ENCODE results near the gene GIGYF1.
A peak's percentile ranks its signal among the peaks of the same experiment; 100 is the strongest.
"Not testable (repeated sequence)": the region's sequence is repeated elsewhere in the genome, so short reads cannot be mapped to it uniquely, and the experiment has no call there.

GIGYF1 gene

DNA sequence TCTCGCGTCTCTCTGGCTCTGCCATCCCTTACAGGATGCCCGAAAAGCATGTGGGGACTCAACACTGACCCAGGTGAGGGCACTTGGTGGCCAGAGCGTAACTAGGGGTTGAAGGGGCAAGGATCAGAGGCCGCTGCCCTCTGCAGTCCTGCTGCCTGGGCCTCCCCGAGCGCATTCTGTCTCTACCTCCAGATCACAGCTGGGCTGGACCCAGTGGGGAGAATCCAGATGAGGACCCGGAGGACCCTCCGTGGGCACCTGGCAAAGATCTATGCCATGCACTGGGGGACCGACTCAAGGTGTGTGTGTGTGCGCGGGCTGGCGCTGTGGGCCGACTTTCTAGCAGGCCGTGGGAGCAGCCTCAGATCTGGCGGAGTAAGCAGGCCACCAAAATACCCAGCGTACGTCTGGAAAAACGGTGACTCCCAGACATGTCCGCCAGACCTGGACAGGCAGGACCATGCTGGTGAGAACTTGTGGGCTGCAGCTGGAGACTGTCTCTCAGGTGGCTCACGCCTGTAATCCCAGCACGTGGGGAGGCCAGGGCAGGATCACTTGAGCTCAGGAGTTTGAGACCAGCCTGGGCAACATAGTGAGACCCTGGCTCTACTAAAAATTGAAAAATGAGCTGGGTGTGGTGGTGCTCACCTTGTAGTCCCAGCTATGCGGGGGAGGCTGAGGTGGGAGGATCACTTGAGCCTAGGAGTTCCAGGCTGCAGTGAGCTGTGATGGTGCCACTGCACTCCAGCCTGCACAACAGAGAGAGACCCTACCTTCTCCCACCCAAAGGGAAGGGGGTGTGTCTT is 17.3 kb downstream of the GIGYF1 start:
- peaks cover 3% of the 10 kb centered on the region; the same call in 1 of the 2 replicates for H3K36me3 ChIP-seq (ENCODE audit: insufficient read depth, low read length)
- no peak overlapping the region for H3K9ac ChIP-seq (ENCODE audit: low read depth, low read length)
- no peaks in the 10 kb centered on the region for H3K9me3 ChIP-seq (ENCODE audit: control insufficient read depth, insufficient read depth, low read length)
- H3K4me1 ChIP-seq (ENCODE audit: insufficient read depth, low read length): peaks cover 11% of the 10 kb centered on the region; the same call in 1 of the 2 replicates

DNA sequence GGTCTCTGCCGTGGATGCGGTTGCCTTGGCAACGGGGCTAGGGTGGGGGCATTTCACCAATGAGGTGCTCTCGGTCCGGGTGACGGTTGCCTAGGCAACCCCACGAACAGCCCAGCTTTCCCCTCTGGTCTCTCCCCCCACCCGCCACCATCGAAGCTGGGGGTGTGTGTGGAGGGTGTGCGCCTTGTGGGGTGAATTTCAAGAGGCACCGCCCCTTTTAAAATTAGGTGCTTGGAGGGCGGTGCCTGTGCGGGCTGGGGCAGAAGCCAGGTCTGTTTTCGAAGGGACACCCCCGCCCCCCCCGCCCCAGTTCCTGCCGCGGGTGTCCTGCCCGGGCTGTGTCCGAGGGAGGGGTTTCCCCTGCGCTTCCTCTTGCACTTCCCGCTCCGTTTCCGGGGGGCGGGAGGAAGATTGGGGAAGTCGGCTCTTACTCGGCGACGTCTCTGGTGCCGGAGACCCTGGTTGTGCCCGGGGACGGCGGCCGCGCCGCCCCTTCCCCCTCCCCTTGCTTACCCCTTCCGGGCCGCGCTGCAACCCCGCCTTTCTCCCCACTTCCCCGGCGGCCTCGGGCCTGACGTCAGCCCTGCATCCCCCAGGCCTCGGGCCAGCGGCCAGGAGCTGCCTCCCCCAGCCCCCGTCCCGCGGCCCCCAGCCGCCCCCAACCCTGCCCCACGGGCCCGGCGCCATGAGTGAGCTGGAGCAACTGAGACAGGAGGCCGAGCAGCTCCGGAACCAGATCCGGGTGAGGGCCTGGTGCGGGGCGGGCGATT is 18.3 kb downstream of the GIGYF1 start:
- Histone ChIP-seq H3K36me3 (ENCODE audit: insufficient read depth, low read length) (no peaks in the 10 kb centered on the region), H3K9ac (ENCODE audit: low read depth, low read length) (peak overlapping the region; percentile 56), H3K4me1 (ENCODE audit: insufficient read depth, low read length) (peaks cover 4% of the 10 kb centered on the region; the same call in 1 of the 2 replicates), H3K9me3 (ENCODE audit: control insufficient read depth, insufficient read depth, low read length) (no peaks in the 10 kb centered on the region)

DNA sequence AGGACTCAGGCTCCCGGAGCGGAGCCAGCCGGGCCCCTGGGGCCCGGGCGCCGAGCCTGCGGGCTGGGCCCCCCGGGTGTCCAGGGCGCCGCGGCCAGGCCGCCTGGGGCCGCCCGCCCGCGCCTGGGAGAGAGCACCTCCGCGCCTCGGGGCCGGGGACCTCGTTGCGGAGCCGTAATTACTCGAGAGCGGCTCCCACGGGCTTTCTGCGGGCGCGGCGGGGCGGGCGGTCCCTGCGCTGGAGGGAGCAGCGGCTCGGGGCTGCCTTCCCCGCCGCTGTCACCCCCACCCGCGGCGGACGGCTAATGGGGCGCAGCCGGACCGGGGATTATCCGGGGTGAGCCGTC is 19.0 kb downstream of the GIGYF1 start:
- H3K9me3 ChIP-seq (ENCODE audit: control insufficient read depth, insufficient read depth, low read length): no peaks in the 10 kb centered on the region
- H3K36me3 ChIP-seq (ENCODE audit: insufficient read depth, low read length): no peaks in the 10 kb centered on the region
- peaks cover under 1% of the 10 kb centered on the region; the same call in 1 of the 2 replicates for H3K4me1 ChIP-seq (ENCODE audit: insufficient read depth, low read length)
- H3K9ac ChIP-seq (ENCODE audit: low read depth, low read length): peak overlapping the region; percentile 84; the same call in 1 of the 2 replicates

DNA sequence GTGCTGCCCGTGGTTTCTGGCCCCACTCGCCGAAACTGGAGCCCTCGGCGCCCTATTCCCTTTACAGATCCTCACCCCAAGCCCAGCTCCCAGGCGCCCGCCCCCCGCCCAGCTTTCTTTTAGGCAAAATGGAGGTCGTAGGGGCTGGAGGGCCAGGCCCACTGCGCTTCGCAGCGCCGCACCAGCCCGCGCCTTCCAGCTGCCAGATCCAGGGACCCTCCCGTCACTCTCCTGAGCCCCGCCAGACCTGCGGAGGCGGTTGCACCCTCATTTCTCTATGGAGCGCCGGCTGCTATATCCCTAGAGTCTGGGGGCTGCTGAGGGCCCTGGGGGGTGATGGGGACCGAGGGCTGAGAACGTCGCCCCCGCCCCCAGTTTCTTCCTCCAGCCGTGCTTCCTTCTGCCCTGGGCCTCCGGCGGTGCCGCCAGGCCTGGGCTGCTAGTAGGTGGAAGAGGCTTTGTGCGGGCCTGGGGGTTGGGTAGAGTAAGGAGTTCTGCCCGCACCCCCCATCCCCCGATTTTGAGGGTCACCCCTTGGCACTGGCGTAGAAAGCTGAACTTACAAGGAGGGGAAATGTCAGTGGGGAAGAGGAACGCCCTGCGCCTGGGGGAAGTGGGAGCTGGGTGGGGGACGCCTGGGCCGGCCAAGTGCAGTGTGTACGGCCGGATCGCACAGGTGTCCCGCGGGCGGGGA is 19.5 kb downstream of the GIGYF1 start:
- Histone ChIP-seq H3K36me3 (ENCODE audit: insufficient read depth, low read length) (no peaks in the 10 kb centered on the region), H3K4me1 (ENCODE audit: insufficient read depth, low read length) (no peaks in the 10 kb centered on the region), H3K9ac (ENCODE audit: low read depth, low read length) (peak overlapping the region; percentile 84), H3K9me3 (ENCODE audit: control insufficient read depth, insufficient read depth, low read length) (no peaks in the 10 kb centered on the region)

DNA sequence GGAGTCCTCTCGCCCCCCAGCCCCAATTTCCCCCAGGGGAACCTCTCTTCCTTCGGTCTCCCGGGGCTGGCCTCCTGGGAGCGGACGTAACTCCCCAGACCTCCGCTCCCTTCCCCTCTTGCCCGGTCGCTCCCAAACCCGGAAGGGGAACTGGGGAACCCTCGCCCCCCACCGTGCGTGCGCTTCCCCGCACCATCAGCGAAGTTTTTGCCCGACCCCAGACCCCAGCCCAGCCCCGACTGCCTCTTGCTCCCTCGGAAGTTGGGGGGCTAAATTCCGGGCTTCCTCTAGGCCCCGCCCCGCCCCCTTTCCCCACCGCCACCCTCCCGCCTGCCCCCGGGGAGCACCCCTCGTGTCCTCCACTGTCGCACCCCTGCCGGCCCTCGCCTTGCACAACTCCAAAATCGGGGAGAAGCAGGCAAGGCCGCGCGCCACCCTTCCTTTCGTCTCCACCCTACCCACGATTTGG is 20.1 kb downstream of the GIGYF1 start:
- Histone ChIP-seq H3K36me3 (ENCODE audit: insufficient read depth, low read length) (no peaks in the 10 kb centered on the region), H3K4me1 (ENCODE audit: insufficient read depth, low read length) (no peaks in the 10 kb centered on the region), H3K9me3 (ENCODE audit: control insufficient read depth, insufficient read depth, low read length) (no peaks in the 10 kb centered on the region), H3K9ac (ENCODE audit: low read depth, low read length) (peak overlapping the region; percentile 84)

DNA sequence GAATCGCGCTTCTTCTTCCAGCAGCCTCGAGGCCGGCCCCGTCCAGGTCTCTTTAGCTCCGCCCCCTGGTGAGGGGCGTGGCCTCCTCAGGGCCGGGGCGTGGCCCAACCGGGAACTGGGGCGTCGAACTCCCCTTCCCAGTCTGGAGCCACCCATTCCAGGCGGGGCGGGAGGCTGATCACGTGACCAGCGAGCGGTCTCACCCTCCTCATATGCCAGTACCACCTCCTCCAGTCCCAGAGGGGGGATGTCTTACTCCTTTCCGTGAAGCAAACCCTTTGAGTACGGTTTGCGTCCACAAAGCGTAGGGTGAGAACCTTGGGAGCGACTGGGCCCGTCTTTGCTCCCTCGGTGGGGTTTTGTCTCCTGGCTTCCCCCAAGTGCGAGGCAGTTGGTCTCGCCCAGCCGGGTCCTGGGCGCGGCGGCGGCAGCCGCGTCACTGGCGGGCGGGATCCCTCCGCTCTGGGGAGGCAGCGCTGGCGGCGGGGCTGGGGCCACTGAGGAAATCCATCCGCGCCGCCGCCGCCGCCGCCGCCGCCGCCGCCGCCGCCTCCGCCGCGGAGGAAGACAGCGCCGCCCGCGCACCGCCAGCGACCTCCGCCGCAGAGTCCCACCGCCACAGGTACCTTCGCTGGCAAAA is 20.6 kb downstream of the GIGYF1 start, which contains the start of gene GNB2:
TSS of gene GNB2 (plus strand) at position 439 of the 640 bp plus-strand sequence. CDS start 2,526 bp downstream, outside the sequence.
- Histone ChIP-seq H3K9me3 (ENCODE audit: control insufficient read depth, insufficient read depth, low read length) (no peaks in the 10 kb centered on the region), H3K36me3 (ENCODE audit: insufficient read depth, low read length) (no peaks in the 10 kb centered on the region), H3K9ac (ENCODE audit: low read depth, low read length) (peak within 1 kb of the TSS; percentile 84), H3K4me1 (ENCODE audit: insufficient read depth, low read length) (no peaks in the 10 kb centered on the region)

DNA sequence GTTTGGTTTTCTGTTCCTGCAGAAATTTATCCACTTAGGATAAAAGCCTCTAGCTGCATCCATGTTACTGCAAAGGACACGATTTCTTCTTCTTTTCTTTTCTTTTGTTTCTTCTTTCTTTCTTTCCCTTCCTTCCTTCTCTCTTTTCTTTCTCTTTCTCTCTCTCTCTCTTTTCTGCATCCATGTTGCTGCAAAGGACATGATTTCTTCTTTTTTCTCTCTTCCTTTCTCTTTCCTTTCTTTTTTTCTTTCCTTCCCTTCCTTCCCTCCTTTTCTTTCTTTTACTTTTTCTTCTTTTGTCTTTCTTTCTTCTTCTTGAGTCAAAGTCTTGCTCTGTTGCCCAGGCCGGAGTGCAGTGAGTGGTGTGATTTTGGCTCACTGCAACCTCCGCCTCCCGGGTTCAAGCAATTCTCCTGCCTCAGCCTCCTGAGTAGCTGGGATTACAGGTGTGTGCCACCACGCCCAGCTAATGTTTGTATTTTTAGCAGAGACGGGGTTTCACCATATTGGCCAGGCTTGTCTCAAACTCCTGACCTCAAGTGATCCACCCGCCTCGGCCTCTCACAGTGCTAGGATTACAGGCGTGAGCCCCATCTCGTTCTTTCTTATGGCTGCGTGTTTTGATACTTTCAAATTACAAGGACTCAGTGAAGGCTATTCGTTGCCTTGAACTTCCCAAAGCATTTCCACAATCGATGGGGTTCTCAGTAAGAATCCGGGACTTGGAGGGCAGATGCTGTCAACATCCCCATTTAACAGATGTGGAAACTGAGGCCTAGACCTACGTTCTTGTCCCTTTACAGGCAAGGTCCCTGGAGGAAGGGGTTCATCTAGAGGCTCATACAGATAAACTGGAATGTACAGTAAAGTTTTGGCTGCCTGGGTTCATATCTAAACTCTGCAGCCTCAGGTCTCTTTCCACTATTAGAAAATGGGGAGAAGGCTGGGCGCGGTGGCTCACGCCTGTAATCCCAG is 22.4 kb downstream of the GIGYF1 start:
- no peaks in the 10 kb centered on the region for H3K4me1 ChIP-seq (ENCODE audit: insufficient read depth, low read length)
- H3K9me3 ChIP-seq (ENCODE audit: control insufficient read depth, insufficient read depth, low read length): no peaks in the 10 kb centered on the region
- no peak overlapping the region for H3K9ac ChIP-seq (ENCODE audit: low read depth, low read length)
- H3K36me3 ChIP-seq (ENCODE audit: insufficient read depth, low read length): no peaks in the 10 kb centered on the region

DNA sequence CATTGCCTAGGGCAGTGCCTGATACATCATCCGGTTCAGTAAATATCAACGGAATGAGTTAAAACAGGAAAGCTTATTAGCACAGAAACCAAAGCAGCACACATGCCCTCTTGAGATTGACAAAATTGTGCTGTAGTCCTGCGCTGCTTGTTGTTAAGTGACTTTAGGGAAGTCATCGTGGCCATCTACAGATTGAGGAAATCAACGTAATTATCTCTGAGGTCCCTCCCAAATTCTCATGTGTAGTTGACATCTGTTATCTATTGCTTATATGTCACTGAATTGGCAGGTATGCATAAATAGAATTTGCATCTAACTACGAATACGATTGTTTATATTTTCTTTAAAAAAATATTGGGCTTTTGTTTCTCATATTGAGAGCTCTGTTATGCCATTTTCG is 24.0 kb downstream of the GIGYF1 start:
- Histone ChIP-seq H3K9ac (ENCODE audit: low read depth, low read length) (no peak overlapping the region), H3K36me3 (ENCODE audit: insufficient read depth, low read length) (no peaks in the 10 kb centered on the region), H3K4me1 (ENCODE audit: insufficient read depth, low read length) (no peaks in the 10 kb centered on the region), H3K9me3 (ENCODE audit: control insufficient read depth, insufficient read depth, low read length) (no peaks in the 10 kb centered on the region)

DNA sequence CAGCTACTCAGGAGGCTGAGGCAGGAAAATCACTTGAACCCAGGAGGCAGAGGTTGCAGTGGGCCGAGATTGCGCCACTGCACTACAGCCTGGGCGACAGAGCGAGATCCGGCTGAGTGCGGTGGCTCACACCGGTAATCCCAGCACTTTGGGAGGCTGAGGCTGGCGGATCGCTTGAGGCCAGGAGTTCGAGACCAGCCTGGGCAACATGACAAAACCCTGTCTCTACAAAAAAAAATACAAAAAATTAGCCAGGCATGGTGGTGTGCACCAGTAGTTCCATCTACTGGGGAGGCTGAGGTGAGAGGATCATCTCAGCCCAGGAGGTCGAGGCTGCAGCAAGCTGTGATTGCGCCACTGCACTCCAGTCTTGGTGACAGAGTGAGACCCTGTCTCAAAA is 24.9 kb downstream of the GIGYF1 start:
- not testable (repeated sequence) for H3K9me3 ChIP-seq (ENCODE audit: control insufficient read depth, insufficient read depth, low read length); H3K4me1 ChIP-seq (ENCODE audit: insufficient read depth, low read length); H3K36me3 ChIP-seq (ENCODE audit: insufficient read depth, low read length); H3K9ac ChIP-seq (ENCODE audit: low read depth, low read length)

DNA sequence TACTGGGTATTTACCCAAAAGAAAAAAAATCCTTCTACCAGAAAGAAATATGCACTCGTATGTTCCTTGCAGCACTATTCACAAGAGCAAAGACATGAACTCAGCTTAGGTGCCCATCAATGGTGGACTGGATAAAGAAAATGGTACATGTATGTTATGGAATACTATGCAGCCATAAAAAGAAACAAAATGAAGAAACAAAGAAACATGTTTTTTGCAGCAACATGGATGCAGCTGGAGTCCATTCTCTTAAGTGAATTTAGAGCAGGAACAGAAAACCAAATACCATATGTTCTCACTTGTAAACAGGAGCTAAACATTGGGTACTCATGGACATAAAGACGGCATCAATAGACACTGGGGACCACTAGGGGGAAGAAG is 26.0 kb downstream of the GIGYF1 start:
- Histone ChIP-seq H3K9me3 (ENCODE audit: control insufficient read depth, insufficient read depth, low read length) (no peaks in the 10 kb centered on the region), H3K4me1 (ENCODE audit: insufficient read depth, low read length) (0 out of 2 replicates have a peak, but pooled peaks cover 3% of the 10 kb centered on the region), H3K36me3 (ENCODE audit: insufficient read depth, low read length) (no peaks in the 10 kb centered on the region), H3K9ac (ENCODE audit: low read depth, low read length) (no peak overlapping the region)

DNA sequence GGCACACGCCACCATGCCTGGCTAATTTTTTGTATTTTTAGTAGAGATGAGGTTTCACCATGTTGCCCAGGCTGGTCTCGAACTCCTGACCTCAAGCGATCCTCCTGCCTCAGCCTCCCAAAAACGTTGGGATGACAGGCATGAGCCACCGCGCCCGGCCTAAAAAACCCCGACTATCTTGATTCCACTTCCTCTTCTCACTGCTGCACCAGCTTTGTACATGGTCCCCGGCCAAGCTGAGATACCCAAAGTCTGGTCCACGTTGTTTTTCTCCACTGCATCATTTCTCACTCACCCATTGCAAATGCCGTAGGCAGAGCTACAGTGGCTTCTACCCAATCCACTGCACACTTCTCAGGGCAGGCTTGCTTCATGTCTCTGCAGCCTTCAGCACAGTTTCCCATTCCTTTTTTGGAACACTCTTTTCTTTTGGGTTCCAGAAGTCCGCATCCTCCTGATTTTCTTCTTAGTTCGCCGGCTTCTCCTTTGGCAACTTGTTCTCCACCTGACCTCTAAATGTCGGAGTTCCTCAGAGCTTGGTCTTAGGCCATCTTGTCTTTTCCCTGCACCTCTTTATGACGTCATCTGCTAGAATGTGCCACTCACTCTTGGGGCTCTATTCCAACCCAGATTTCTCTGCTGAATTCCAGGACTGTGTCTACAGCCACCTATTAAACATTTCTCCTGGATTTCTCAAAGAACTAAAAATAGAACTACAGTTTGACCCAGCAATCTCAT is 26.6 kb downstream of the GIGYF1 start:
- no peak overlapping the region for H3K9ac ChIP-seq (ENCODE audit: low read depth, low read length)
- no peaks in the 10 kb centered on the region for H3K9me3 ChIP-seq (ENCODE audit: control insufficient read depth, insufficient read depth, low read length)
- H3K36me3 ChIP-seq (ENCODE audit: insufficient read depth, low read length): no peaks in the 10 kb centered on the region
- H3K4me1 ChIP-seq (ENCODE audit: insufficient read depth, low read length): 0 out of 2 replicates have a peak, but pooled peaks cover 5% of the 10 kb centered on the region

DNA sequence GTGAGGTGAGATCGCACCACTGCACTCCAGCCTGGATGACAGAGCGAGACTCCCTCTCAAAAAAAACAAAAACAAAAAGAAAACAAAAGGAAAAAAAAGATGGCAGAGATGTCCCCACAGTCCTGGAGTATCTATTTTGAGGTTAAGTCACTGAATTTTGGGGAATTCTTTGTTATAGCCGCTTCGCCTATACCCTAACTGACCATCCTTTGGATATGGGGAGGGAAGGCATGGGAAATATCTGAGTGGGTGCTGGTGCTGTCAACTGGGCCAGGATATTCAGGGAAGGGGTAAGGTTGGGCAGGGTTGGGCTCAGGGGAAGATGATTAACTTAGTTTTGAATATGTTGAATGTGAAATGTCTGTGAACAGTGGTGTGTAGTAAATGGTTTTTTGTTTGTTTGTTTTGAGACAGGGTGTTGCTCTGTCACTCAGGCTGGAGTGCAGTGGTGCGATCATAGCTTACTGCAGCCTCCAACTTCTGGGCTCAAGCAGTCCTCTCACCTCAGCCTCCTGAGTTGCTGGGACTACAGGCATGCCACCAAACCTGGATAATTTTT is 28.8 kb downstream of the GIGYF1 start:
- Histone ChIP-seq H3K9ac (ENCODE audit: low read depth, low read length) (no peak overlapping the region), H3K36me3 (ENCODE audit: insufficient read depth, low read length) (no peaks in the 10 kb centered on the region), H3K4me1 (ENCODE audit: insufficient read depth, low read length) (0 out of 2 replicates have a peak, but pooled peaks cover 5% of the 10 kb centered on the region), H3K9me3 (ENCODE audit: control insufficient read depth, insufficient read depth, low read length) (no peaks in the 10 kb centered on the region)

Data from ES-I3 (cell line).